DND-41 (cell line): ENCODE data around the gene NFIA.

Experiments used
- ATAC-seq: fragments of 200-7000 bp; cut with Tn5 transposase; 3 replicates; pipeline ENCODE4 v1.9.1; 2021; ENCODE audit warnings: low read depth; ENCODE audit not compliant: insufficient read depth
- DNase-seq: peaks from one replicate; pipeline ENCODE4 v3.0.0-alpha.2; 2020
- H2AFZ ChIP-seq: 2 replicates; pipeline ENCODE4 v1.6.0; 2012; ENCODE audit warnings: low read depth, low read length
- H3K27ac ChIP-seq: 2 replicates; pipeline ENCODE4 v1.5.1; 2012; ENCODE audit warnings: low read length, inconsistent platforms
- H3K27me3 ChIP-seq: fragments of 200-600 bp; sonication (generic); 2 replicates; pipeline ENCODE4 v1.6.0; 2012; ENCODE audit warnings: low read length, mild to moderate bottlenecking, inconsistent platforms; ENCODE audit not compliant: insufficient read depth, poor library complexity
- H3K36me3 ChIP-seq: 2 replicates; pipeline ENCODE4 v1.5.1; 2012; ENCODE audit warnings: low read length, inconsistent platforms; ENCODE audit not compliant: insufficient read depth
- H3K4me1 ChIP-seq: 2 replicates; pipeline ENCODE4 v1.5.1; 2012; ENCODE audit warnings: mild to moderate bottlenecking, low read length; ENCODE audit not compliant: insufficient read depth
- H3K4me2 ChIP-seq: 2 replicates; pipeline ENCODE4 v1.6.0; 2012; ENCODE audit warnings: mild to moderate bottlenecking, moderate library complexity, low read length, inconsistent platforms; ENCODE audit not compliant: insufficient read depth
- H3K4me3 ChIP-seq, 2 experiments: fragments of 200-600 bp in 1 of 2; shearing (Covaris generic) in 1 of 2; 2 replicates each; pipeline ENCODE4 v1.5.1; 2012 to 2016; ENCODE audit warnings: inconsistent platforms in 2 of 2, low read length in 2 of 2, mild to moderate bottlenecking in 2 of 2, low read depth in 1 of 2, moderate library complexity in 1 of 2
- H3K79me2 ChIP-seq: 2 replicates; pipeline ENCODE4 v1.6.0; 2012; ENCODE audit warnings: low read length, inconsistent platforms; ENCODE audit not compliant: insufficient read depth
- H3K9ac ChIP-seq: 2 replicates; pipeline ENCODE4 v1.6.0; 2012; ENCODE audit warnings: low read depth, mild to moderate bottlenecking, inconsistent platforms, low read length, moderate library complexity
- H3K9me3 ChIP-seq: 2 replicates; pipeline ENCODE4 v1.5.1; 2012; ENCODE audit warnings: low read length, moderate library complexity, mild to moderate bottlenecking, inconsistent platforms; ENCODE audit not compliant: insufficient read depth, severe bottlenecking
- H4K20me1 ChIP-seq: 2 replicates; pipeline ENCODE4 v1.6.0; 2012; ENCODE audit warnings: low read length; ENCODE audit not compliant: insufficient read depth
- CTCF ChIP-seq: IDR thresholded peaks from 2 replicates; pipeline ENCODE4 v1.5.1; 2012; ENCODE audit warnings: borderline replicate concordance, low read length, moderate library complexity, mild to moderate bottlenecking; ENCODE audit not compliant: poor library complexity, severe bottlenecking; ENCODE audit errors: extremely low read depth
- EZH2 ChIP-seq: IDR thresholded peaks from 3 replicates; pipeline ENCODE4 v1.6.1; 2012; ENCODE audit warnings: borderline replicate concordance, low read depth, mild to moderate bottlenecking, moderate library complexity, low read length, inconsistent platforms; ENCODE audit not compliant: severe bottlenecking

The NFIA gene

GRCh38 chr1:61233121-61233660, 150.8 kb downstream of the NFIA start:
- Histone ChIP-seq H3K4me2 (no peak overlapping the region), H3K9me3 (no peaks in the 10 kb centered on the region), H3K4me1 (no peaks in the 10 kb centered on the region), H3K36me3 (no peaks in the 10 kb centered on the region), H4K20me1 (no peaks in the 10 kb centered on the region), H3K9ac (no peak overlapping the region), H2AFZ (no peak overlapping the region), H3K27me3 (no peaks in the 10 kb centered on the region), H3K27ac (no peak overlapping the region), H3K79me2 (no peaks in the 10 kb centered on the region), H3K4me3 (no peak overlapping the region)
- DNase-seq, result no peak
- no peak for ATAC-seq
- TF ChIP-seq EZH2 (no peak), CTCF (no peak)

- ATAC-seq, result no peak
Measured at GRCh38 chr1:61234587-61234919, 152.2 kb downstream of the NFIA start.

GRCh38 chr1:61237147-61237546, 154.8 kb downstream of the NFIA start:
- Histone ChIP-seq H3K4me1 (no peaks in the 10 kb centered on the region), H3K36me3 (no peaks in the 10 kb centered on the region), H3K27me3 (no peaks in the 10 kb centered on the region), H3K79me2 (no peaks in the 10 kb centered on the region), H3K4me3 (no peak overlapping the region), H4K20me1 (no peaks in the 10 kb centered on the region), H2AFZ (no peak overlapping the region), H3K27ac (no peak overlapping the region), H3K9me3 (no peaks in the 10 kb centered on the region), H3K4me2 (no peak overlapping the region), H3K9ac (no peak overlapping the region)
- DNase-seq (no peak), ATAC-seq (no peak)
- TF ChIP-seq CTCF (no peak), EZH2 (no peak)

More at GRCh38 chr1:61234587-61234919, 152.2 kb downstream of the NFIA start:
- Histone ChIP-seq H3K4me3 (no peak overlapping the region), H4K20me1 (no peaks in the 10 kb centered on the region), H3K79me2 (no peaks in the 10 kb centered on the region), H3K36me3 (no peaks in the 10 kb centered on the region), H3K4me2 (no peak overlapping the region), H3K27ac (no peak overlapping the region), H3K9me3 (no peaks in the 10 kb centered on the region), H3K4me1 (no peaks in the 10 kb centered on the region), H2AFZ (no peak overlapping the region), H3K27me3 (no peaks in the 10 kb centered on the region), H3K9ac (no peak overlapping the region)
- no peak for DNase-seq
- TF ChIP-seq EZH2 (no peak), CTCF (no peak)
